CD14-positive monocyte (primary cell): ENCODE measurements around the gene DGCR2. TPM values are rescaled to one million over a fixed set of nuclear protein-coding genes. Genes with fewer than 3 reads are reported as not detected.

Source experiments
- DNase-seq, 3 donors: peaks; one replicate each; pipeline ENCODE4 v3.0.0-alpha.2; 2011 to 2022
- H2AFZ ChIP-seq: 2 replicates; pipeline ENCODE4 v1.6.0; 2012; ENCODE audit warnings: mild to moderate bottlenecking, low read depth, low read length, inconsistent platforms; ENCODE audit not compliant: insufficient read depth, poor library complexity, severe bottlenecking
- H3K27ac ChIP-seq, 2 donors: 1 replicate in 1 of 2; 2 replicates in 1 of 2; pipeline ENCODE4 v1.5.1; 2012 to 2013; ENCODE audit warnings: low read length in 2 of 2, control low read depth in 1 of 2, inconsistent platforms in 1 of 2, low read depth in 1 of 2, mild to moderate bottlenecking in 1 of 2
- H3K27me3 ChIP-seq, 2 donors: one replicate each; pipeline versions ENCODE4 v1.6.0 to v1.6.1; 2011 to 2013; ENCODE audit warnings: low read length in 2 of 2; ENCODE audit not compliant: control insufficient read depth in 2 of 2, insufficient read depth in 2 of 2
- H3K36me3 ChIP-seq, 2 donors: replicated peaks in 1 of 2; 1 replicate in 1 of 2; 2 replicates in 1 of 2; pipeline versions ENCODE4 v1.5.1 to v1.6.1; 2012 to 2013; ENCODE audit warnings: low read length in 2 of 2, control low read depth in 1 of 2, inconsistent platforms in 1 of 2, mild to moderate bottlenecking in 1 of 2; ENCODE audit not compliant: insufficient read depth in 2 of 2, control insufficient read depth in 1 of 2
- H3K4me1 ChIP-seq, 2 donors: 1 replicate in 1 of 2; 2 replicates in 1 of 2; pipeline versions ENCODE4 v1.5.1 to v1.6.1; 2012 to 2013; ENCODE audit warnings: low read length in 2 of 2, control low read depth in 1 of 2, inconsistent platforms in 1 of 2, mild to moderate bottlenecking in 1 of 2, moderate library complexity in 1 of 2; ENCODE audit not compliant: insufficient read depth in 2 of 2, control insufficient read depth in 1 of 2
- H3K4me2 ChIP-seq: replicated peaks from 2 replicates; pipeline ENCODE3; 2012; ENCODE audit warnings: low read length, moderate library complexity, mild to moderate bottlenecking; ENCODE audit not compliant: poor library complexity, severe bottlenecking; ENCODE audit errors: extremely low read depth
- H3K4me3 ChIP-seq, 3 experiments: fragments of 200-600 bp in 1 of 3; sonication (generic) in 1 of 3; replicated peaks in 1 of 3; 1 replicate in 2 of 3; 2 replicates in 1 of 3; pipeline ENCODE4 v1.5.1; 2011 to 2013; ENCODE audit warnings: low read length in 3 of 3, mild to moderate bottlenecking in 3 of 3, control low read depth in 2 of 3, low read depth in 2 of 3, inconsistent platforms in 1 of 3, moderate library complexity in 1 of 3
- H3K79me2 ChIP-seq: 2 replicates; pipeline ENCODE4 v1.6.0; 2012; ENCODE audit warnings: mild to moderate bottlenecking, control low read depth, inconsistent platforms, low read length, moderate library complexity; ENCODE audit not compliant: insufficient read depth
- H3K9ac ChIP-seq: 2 replicates; pipeline ENCODE4 v1.6.0; 2017; ENCODE audit warnings: low read length, mild to moderate bottlenecking; ENCODE audit not compliant: insufficient read depth, poor library complexity, severe bottlenecking
- H3K9me3 ChIP-seq, 2 donors: replicated peaks in 1 of 2; 1 replicate in 1 of 2; 2 replicates in 1 of 2; pipeline versions ENCODE4 v1.5.1 to v1.6.1; 2012 to 2013; ENCODE audit warnings: low read length in 2 of 2, control low read depth in 1 of 2; ENCODE audit not compliant: control insufficient read depth in 1 of 2, insufficient read depth in 1 of 2
- H4K20me1 ChIP-seq: 2 replicates; pipeline ENCODE4 v1.6.0; 2012; ENCODE audit warnings: mild to moderate bottlenecking, low read length, control low read depth, moderate library complexity; ENCODE audit not compliant: insufficient read depth
- H3K27ac Mint-ChIP-seq, 7 donors: one replicate each; pipeline ENCODE4 v1.8.0; 2020; ENCODE audit warnings: mild to moderate bottlenecking in 7 of 7, mixed read lengths in 7 of 7, moderate library complexity in 6 of 7, inconsistent platforms in 2 of 7
- H3K27me3 Mint-ChIP-seq, 3 donors: one replicate each; pipeline ENCODE4 v1.8.0; 2021 to 2022; ENCODE audit warnings: low read depth in 3 of 3, mild to moderate bottlenecking in 3 of 3, mixed read lengths in 3 of 3, moderate library complexity in 3 of 3, inconsistent platforms in 1 of 3
- H3K36me3 Mint-ChIP-seq, 2 donors: one replicate each; pipeline ENCODE4 v1.8.0; 2020; ENCODE audit warnings: mixed read lengths in 2 of 2, inconsistent platforms in 1 of 2, mild to moderate bottlenecking in 1 of 2
- H3K4me1 Mint-ChIP-seq: one replicate; pipeline ENCODE4 v1.8.0; 2020; ENCODE audit warnings: mild to moderate bottlenecking, mixed read lengths
- H3K4me3 Mint-ChIP-seq, 2 donors: one replicate each; pipeline ENCODE4 v1.8.0; 2020; ENCODE audit warnings: mild to moderate bottlenecking in 2 of 2, mixed read lengths in 2 of 2, moderate library complexity in 1 of 2
- H3K9me3 Mint-ChIP-seq, 7 donors: one replicate each; pipeline ENCODE4 v1.8.0; 2020 to 2022; ENCODE audit warnings: mixed read lengths in 7 of 7, mild to moderate bottlenecking in 6 of 7, moderate library complexity in 6 of 7, inconsistent platforms in 2 of 7
- WGBS: methylation state at CpG from one replicate; pipeline ENCODE4 v1.1.5; 2013; ENCODE audit warnings: missing lambda C conversion rate; ENCODE audit not compliant: insufficient coverage; 5-methylcytosine and 5-hydroxymethylcytosine counted together
- intact Hi-C, 2 donors: fragments of 100-400 bp; cut with micrococcal nuclease; formaldehyde crosslinking; loops; one replicate each; pipeline versions ENCODE4 v1.15.0 to v1.15.1; 2023
- polyA plus RNA-seq, 3 donors: library from polyadenylated mRNA; depleted of rRNA in 1 of 3; unstranded in 2 of 3; stranded (reverse) in 1 of 3; fragments of 300-500 nt in 2 of 3; fragments of >200 nt in 1 of 3; fragmentation: Illumina TruSeq in 2 of 3; gene quantifications; 1 replicate in 2 of 3; 2 replicates in 1 of 3; pipeline ENCODE4 v1.2.3, GENCODE V29; 2012 to 2021
- TF ChIP-seq, protein P1 (sequence below): fragments of 200-600 bp; IDR thresholded peaks from one replicate; pipeline ENCODE4 v1.8.0; 2022; ENCODE audit warnings: antibody characterized with exemption, mild to moderate bottlenecking

Gene DGCR2
- polyA plus RNA-seq, 3 donors: 28.9 to 37.0 (median 36.2) TPM

DNA sequence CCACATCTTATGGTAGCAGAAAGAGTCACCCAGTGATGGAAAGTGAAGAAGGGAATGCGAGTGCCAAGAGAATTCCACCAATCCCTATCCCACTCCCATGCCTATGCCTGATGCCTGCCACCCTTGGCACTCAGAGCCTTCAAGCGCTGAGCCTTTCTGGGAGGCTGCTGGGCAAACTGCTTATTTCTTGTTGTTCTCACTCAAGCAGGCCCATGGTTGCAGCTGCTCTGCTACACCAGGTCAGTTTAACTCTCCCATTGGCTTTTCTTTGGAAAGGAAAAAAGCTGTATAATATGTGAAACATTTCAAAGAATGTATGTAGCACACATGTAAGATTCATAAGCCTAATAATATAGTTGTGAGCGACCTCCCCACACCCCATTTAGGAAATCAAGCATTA lies 41.4 kb downstream of the DGCR2 start:
- no peak overlapping the region for H3K4me2 ChIP-seq
- Mint-ChIP-seq H3K9me3 (no peaks in the 10 kb centered on the region), H3K4me1 (peaks cover 18% of the 10 kb centered on the region), H3K27ac (peak overlapping the region in 3 of 7 donors; percentile 1 to 82 (median 16)), H3K27me3 (no peaks in the 10 kb centered on the region), H3K36me3 (peaks cover 42 to 62% of the 10 kb centered on the region in 2 donors), H3K4me3 (no peak overlapping the region)
- no peaks in the 10 kb centered on the region for H3K9me3 ChIP-seq
- H4K20me1 ChIP-seq: peaks cover 22% of the 10 kb centered on the region
- peaks cover 13 to 15% of the 10 kb centered on the region in 2 donors for H3K4me1 ChIP-seq
- H3K36me3 ChIP-seq: peaks cover 29 to 60% of the 10 kb centered on the region in 2 donors
- peaks cover 56% of the 10 kb centered on the region for H3K79me2 ChIP-seq
- no peak overlapping the region for H2AFZ ChIP-seq
- WGBS: 100% methylated on average over 1 of the region's 3 CpGs
- no peak for DNase-seq
- no peak overlapping the region for H3K9ac ChIP-seq
- intact Hi-C loops: no loop called here
- no peaks in the 10 kb centered on the region for H3K27me3 ChIP-seq
- H3K4me3 ChIP-seq: no peak overlapping the region
- peak overlapping the region in 1 of 2 donors; percentile 15 for H3K27ac ChIP-seq
- TF ChIP-seq, protein P1, sequence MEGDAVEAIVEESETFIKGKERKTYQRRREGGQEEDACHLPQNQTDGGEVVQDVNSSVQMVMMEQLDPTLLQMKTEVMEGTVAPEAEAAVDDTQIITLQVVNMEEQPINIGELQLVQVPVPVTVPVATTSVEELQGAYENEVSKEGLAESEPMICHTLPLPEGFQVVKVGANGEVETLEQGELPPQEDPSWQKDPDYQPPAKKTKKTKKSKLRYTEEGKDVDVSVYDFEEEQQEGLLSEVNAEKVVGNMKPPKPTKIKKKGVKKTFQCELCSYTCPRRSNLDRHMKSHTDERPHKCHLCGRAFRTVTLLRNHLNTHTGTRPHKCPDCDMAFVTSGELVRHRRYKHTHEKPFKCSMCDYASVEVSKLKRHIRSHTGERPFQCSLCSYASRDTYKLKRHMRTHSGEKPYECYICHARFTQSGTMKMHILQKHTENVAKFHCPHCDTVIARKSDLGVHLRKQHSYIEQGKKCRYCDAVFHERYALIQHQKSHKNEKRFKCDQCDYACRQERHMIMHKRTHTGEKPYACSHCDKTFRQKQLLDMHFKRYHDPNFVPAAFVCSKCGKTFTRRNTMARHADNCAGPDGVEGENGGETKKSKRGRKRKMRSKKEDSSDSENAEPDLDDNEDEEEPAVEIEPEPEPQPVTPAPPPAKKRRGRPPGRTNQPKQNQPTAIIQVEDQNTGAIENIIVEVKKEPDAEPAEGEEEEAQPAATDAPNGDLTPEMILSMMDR: no peak

DNA sequence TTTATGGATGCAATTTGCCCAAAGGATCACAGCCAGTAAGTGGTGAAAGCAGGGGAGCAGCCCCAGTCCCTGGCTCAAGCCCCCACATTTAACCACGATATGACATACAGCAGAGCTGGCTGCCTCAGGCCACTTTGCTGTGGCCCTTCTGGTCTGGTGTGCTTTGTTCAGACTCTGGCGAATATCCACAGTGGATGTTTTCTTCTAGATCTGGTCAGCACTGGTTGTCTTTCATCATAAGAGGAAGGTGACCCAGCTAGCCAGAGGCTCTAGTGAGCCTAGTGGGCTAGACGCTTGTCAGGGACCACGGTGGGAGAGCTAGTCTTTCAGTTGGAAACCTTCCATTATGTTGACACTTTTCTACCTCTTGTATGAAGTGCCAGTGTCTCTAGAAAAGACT lies 42.5 kb downstream of the DGCR2 start:
- no peak for DNase-seq
- no peak overlapping the region for H3K4me3 ChIP-seq
- H3K9ac ChIP-seq: no peak overlapping the region
- H3K79me2 ChIP-seq: peaks cover 66% of the 10 kb centered on the region
- intact Hi-C loops: no loop called here
- peaks cover 26% of the 10 kb centered on the region for H4K20me1 ChIP-seq
- H2AFZ ChIP-seq: no peak overlapping the region
- peaks cover 3 to 4% of the 10 kb centered on the region in 2 donors for H3K4me1 ChIP-seq
- Mint-ChIP-seq H3K9me3 (no peaks in the 10 kb centered on the region), H3K27me3 (no peaks in the 10 kb centered on the region), H3K4me1 (peaks cover 7% of the 10 kb centered on the region), H3K27ac (peak overlapping the region in 1 of 7 donors; percentile 18), H3K4me3 (no peak overlapping the region), H3K36me3 (peaks cover 45 to 68% of the 10 kb centered on the region in 2 donors)
- no peak overlapping the region for H3K4me2 ChIP-seq
- H3K9me3 ChIP-seq: no peaks in the 10 kb centered on the region
- no peaks in the 10 kb centered on the region for H3K27me3 ChIP-seq
- TF ChIP-seq, protein P1: no peak
- WGBS: 90% methylated on average over 4 of the region's 4 CpGs
- H3K36me3 ChIP-seq: peaks cover 29 to 69% of the 10 kb centered on the region in 2 donors
- peak overlapping the region in 1 of 2 donors; percentile 53 for H3K27ac ChIP-seq
